CD4-positive, alpha-beta memory T cell (primary cell): ENCODE results near the gene NXPH3. TPM values are rescaled to one million over a fixed set of nuclear protein-coding genes. Genes with fewer than 3 reads are reported as not detected.

ENCODE experiments used
- CTCF ChIA-PET: fragments of 350-600 bp; sonication (Branson Sonifier 250); formaldehyde crosslinking; loops from one replicate; lab custom pipeline; 2021; ENCODE audit warnings: inconsistent platforms; ENCODE audit not compliant: partially characterized antibody; lab: Charles Lee
- POLR2A ChIA-PET: fragments of 350-600 bp; sonication (Branson Sonifier 250); formaldehyde crosslinking; loops from one replicate; lab custom pipeline; 2021; ENCODE audit not compliant: partially characterized antibody; lab: Charles Lee
- DNase-seq, 5 donors: peaks; one replicate each; pipeline versions ENCODE4 v3.0.0 to v3.0.0-alpha.2; 2020 to 2022; ENCODE audit warnings: mixed read lengths in 1 of 5
- H3K27ac ChIP-seq: one replicate; pipeline ENCODE4 v1.7.0; 2013; ENCODE audit warnings: low read depth, low read length
- H3K27me3 ChIP-seq: 2 replicates; pipeline ENCODE4 v1.7.0; 2013; ENCODE audit warnings: mild to moderate bottlenecking, low read length, moderate library complexity; ENCODE audit not compliant: insufficient read depth
- H3K36me3 ChIP-seq: 2 replicates; pipeline ENCODE4 v1.7.0; 2013; ENCODE audit warnings: mild to moderate bottlenecking, low read length, moderate library complexity; ENCODE audit not compliant: insufficient read depth
- H3K4me1 ChIP-seq: 2 replicates; pipeline ENCODE4 v1.7.0; 2013; ENCODE audit warnings: mild to moderate bottlenecking, low read length, moderate library complexity; ENCODE audit not compliant: insufficient read depth
- H3K4me3 ChIP-seq, 2 donors: one replicate each; pipeline ENCODE4 v1.7.0; 2013; ENCODE audit warnings: low read length in 2 of 2, mild to moderate bottlenecking in 1 of 2
- H3K9me3 ChIP-seq, 2 donors: one replicate each; pipeline ENCODE4 v1.7.0; 2013; ENCODE audit warnings: low read length in 2 of 2, control low read depth in 1 of 2; ENCODE audit not compliant: control insufficient read depth in 1 of 2
- H3K27ac Mint-ChIP-seq, 7 donors: one replicate each; pipeline ENCODE4 v1.8.0; 2020 to 2021; ENCODE audit warnings: mixed read lengths in 7 of 7, mild to moderate bottlenecking in 6 of 7, inconsistent platforms in 3 of 7, moderate library complexity in 3 of 7
- H3K27me3 Mint-ChIP-seq, 2 donors: one replicate each; pipeline ENCODE4 v1.8.0; 2020 to 2021; ENCODE audit warnings: mixed read lengths in 2 of 2
- H3K36me3 Mint-ChIP-seq, 2 donors: one replicate each; pipeline ENCODE4 v1.8.0; 2020 to 2021; ENCODE audit warnings: mixed read lengths in 2 of 2, inconsistent platforms in 1 of 2, mild to moderate bottlenecking in 1 of 2
- H3K4me1 Mint-ChIP-seq, 4 donors: one replicate each; pipeline ENCODE4 v1.8.0; 2020 to 2021; ENCODE audit warnings: mixed read lengths in 4 of 4, mild to moderate bottlenecking in 1 of 4
- H3K4me3 Mint-ChIP-seq, 8 donors: one replicate each; pipeline ENCODE4 v1.8.0; 2020 to 2021; ENCODE audit warnings: mixed read lengths in 8 of 8, mild to moderate bottlenecking in 7 of 8, moderate library complexity in 6 of 8, inconsistent platforms in 3 of 8
- H3K9me3 Mint-ChIP-seq, 8 donors: one replicate each; pipeline ENCODE4 v1.8.0; 2020 to 2021; ENCODE audit warnings: mixed read lengths in 8 of 8, mild to moderate bottlenecking in 5 of 8, inconsistent platforms in 3 of 8, moderate library complexity in 1 of 8
- intact Hi-C: fragments of 100-400 bp; cut with micrococcal nuclease; formaldehyde crosslinking; loops from one replicate; pipeline ENCODE4 v1.15.1; 2023
- polyA plus RNA-seq, 2 donors: library from polyadenylated mRNA; unstranded; fragments of 300-500 nt; fragmentation: Illumina TruSeq; gene quantifications; one replicate each; pipeline ENCODE4 v1.2.3, GENCODE V29; 2021
- total RNA-seq, 2 experiments: library from RNA; stranded (reverse); gene quantifications; one replicate each; pipeline ENCODE4 v1.2.3, GENCODE V29; 2021

NXPH3 gene
- total and polyA plus RNA-seq, 4 experiments from 2014 or later: not detected

DNA sequence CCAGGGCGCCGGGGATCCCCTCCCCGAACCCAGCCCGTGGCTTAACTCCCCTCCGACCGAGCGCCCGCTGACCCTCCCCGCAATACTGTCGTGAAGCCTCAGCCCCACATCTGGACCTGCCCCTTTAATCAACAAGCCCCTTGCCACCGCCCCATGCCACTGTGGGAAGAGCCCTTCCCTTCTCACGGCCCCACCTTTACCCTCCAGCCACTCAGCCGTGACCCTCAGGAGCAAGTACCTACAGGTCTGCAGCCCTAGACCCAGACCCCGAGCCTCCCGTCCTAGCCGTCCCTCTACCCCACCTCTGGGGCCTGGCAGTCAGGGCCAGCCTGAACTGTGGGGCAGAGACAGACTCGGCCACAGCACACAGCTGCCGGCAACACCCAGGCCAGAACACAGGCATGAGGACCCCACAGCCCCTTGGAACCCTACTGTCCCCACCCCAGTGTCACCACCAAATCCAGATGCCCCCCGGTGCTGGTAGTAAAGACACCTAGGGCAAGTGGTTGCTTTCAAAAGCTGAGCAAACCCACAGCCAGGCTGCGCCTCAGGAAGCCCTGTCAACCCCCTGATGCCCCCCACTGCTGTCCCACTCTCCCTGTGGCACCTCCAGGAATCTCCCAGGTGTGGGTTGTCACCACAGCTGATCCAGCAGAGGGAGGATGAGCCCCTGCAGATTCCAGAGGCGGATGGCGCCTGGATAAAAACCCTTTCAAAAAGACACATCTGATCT is 1.4 kb downstream of the NXPH3 start:
- ChIA-PET CTCF (interaction anchor here (0.8 to 11.9 kb wide), 3 partner anchors 99 to 419 kb away, joined by 3 to 219 read pairs (median 3); no protein-coding TSS in a partner anchor), POLR2A (interaction anchor here (1.3 kb wide), 1 partner anchor 131 kb away, joined by 3 read pairs; the partner anchor contains the start of gene SLC35B1)
- no peak for DNase-seq
- Histone ChIP-seq H3K27me3 (peaks cover 18% of the 10 kb centered on the region), H3K9me3 (no peaks in the 10 kb centered on the region), H3K4me3 (no peak overlapping the region), H3K4me1 (peaks cover 17% of the 10 kb centered on the region), H3K36me3 (no peaks in the 10 kb centered on the region), H3K27ac (no peak overlapping the region)
- Mint-ChIP-seq H3K36me3 (no peaks in the 10 kb centered on the region), H3K9me3 (no peaks in the 10 kb centered on the region), H3K4me1 (peaks cover 2 to 14% (median 8%) of the 10 kb centered on the region in 4 donors), H3K4me3 (peak overlapping the region in 6 of 8 donors; percentile 28 to 76 (median 52)), H3K27ac (no peak overlapping the region), H3K27me3 (peaks cover 12 to 32% of the 10 kb centered on the region in 2 donors)
- intact Hi-C loops: no loop called here

DNA sequence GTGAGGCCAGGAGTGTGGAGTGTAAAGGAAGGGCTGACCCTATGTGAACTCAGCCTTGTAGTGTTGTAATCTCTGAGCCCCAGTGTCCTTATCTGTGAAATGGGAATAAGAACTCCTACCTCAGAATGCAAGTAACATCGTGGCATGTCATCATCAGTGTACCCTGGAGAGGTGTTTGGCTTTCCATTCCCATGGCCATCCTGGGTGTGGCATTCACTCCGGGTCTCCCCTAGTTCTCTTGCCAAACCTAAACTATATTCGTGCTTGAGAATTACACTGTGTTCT is 1.9 kb downstream of the NXPH3 start:
- peak overlapping the region in 4 of 8 donors; percentile 13 to 76 (median 44) for H3K4me3 Mint-ChIP-seq
- Histone ChIP-seq H3K27me3 (peaks cover 18% of the 10 kb centered on the region), H3K4me1 (peaks cover 17% of the 10 kb centered on the region), H3K4me3 (no peak overlapping the region), H3K9me3 (no peaks in the 10 kb centered on the region), H3K27ac (no peak overlapping the region), H3K36me3 (no peaks in the 10 kb centered on the region)
- ChIA-PET POLR2A (no interaction called here), CTCF (interaction anchor here (11.9 kb wide), 1 partner anchor 121 kb away, joined by 219 read pairs; no protein-coding TSS in a partner anchor)
- no peaks in the 10 kb centered on the region for H3K36me3 Mint-ChIP-seq
- H3K4me1 Mint-ChIP-seq: peaks cover 2 to 14% (median 8%) of the 10 kb centered on the region in 4 donors
- H3K27ac Mint-ChIP-seq: no peak overlapping the region
- intact Hi-C loops: no loop called here
- H3K9me3 Mint-ChIP-seq: no peaks in the 10 kb centered on the region
- DNase-seq: no peak
- H3K27me3 Mint-ChIP-seq: peaks cover 12 to 32% of the 10 kb centered on the region in 2 donors

DNA sequence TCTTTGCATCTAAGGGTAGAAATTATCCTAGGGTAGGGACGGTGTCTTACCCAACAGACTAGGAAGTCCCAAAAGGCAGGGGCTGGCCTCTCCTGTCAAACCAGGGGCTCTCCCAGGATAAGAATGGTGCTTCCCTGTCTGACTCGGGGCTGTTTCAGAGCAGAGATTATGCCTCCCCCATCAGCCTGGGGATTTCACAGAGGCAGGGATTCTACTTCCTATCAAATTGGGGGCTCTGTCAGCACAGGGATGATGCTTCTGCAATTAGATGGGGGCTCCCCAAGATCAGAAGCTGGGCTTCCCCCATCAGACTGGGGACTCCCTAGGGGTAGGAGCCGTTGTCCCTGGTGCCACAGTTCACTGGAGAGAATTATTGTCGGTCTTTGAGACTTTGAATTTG is 2.3 kb downstream of the NXPH3 start:
- Histone ChIP-seq H3K36me3 (no peaks in the 10 kb centered on the region), H3K4me1 (peaks cover 17% of the 10 kb centered on the region), H3K27me3 (peaks cover 18% of the 10 kb centered on the region), H3K27ac (no peak overlapping the region), H3K9me3 (no peaks in the 10 kb centered on the region), H3K4me3 (no peak overlapping the region)
- intact Hi-C loops: no loop called here
- no peaks in the 10 kb centered on the region for H3K36me3 Mint-ChIP-seq
- no peak overlapping the region for H3K27ac Mint-ChIP-seq
- peaks cover 12 to 32% of the 10 kb centered on the region in 2 donors for H3K27me3 Mint-ChIP-seq
- no peak for DNase-seq
- H3K4me1 Mint-ChIP-seq: peaks cover 2 to 14% (median 8%) of the 10 kb centered on the region in 4 donors
- CTCF ChIA-PET: interaction anchor here (11.9 kb wide), 1 partner anchor 121 kb away, joined by 219 read pairs; no protein-coding TSS in a partner anchor
- H3K9me3 Mint-ChIP-seq: no peaks in the 10 kb centered on the region
- peak overlapping the region in 2 of 8 donors; percentile 34 to 76 for H3K4me3 Mint-ChIP-seq
- POLR2A ChIA-PET: no interaction called here

DNA sequence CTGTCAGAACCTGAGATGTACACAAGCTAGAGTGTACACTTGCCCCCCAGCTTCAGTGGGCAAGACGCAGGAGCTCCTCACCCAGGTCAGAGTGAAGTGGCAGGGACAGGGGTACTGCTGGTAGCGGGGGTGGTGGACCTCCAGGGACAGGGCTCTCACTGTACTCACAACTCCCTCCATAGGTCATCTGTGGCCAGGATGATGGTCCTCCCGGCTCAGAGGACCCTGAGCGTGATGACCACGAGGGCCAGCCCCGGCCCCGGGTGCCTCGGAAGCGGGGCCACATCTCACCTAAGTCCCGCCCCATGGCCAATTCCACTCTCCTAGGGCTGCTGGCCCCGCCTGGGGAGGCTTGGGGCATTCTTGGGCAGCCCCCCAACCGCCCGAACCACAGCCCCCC is 2.7 kb downstream of the NXPH3 start:
- H3K4me3 Mint-ChIP-seq: no peak overlapping the region
- no peaks in the 10 kb centered on the region for H3K9me3 ChIP-seq
- H3K27me3 ChIP-seq: peaks cover 18% of the 10 kb centered on the region
- CTCF ChIA-PET: interaction anchor here (0.9 to 11.9 kb wide), 2 partner anchors 120 to 273 kb away, joined by 3 to 219 read pairs; no protein-coding TSS in a partner anchor
- intact Hi-C loops: no loop called here
- no peak for DNase-seq
- no peak overlapping the region for H3K27ac ChIP-seq
- no peak overlapping the region for H3K27ac Mint-ChIP-seq
- no peak overlapping the region for H3K4me3 ChIP-seq
- H3K36me3 Mint-ChIP-seq: no peaks in the 10 kb centered on the region
- H3K9me3 Mint-ChIP-seq: no peaks in the 10 kb centered on the region
- peaks cover 2 to 14% (median 8%) of the 10 kb centered on the region in 4 donors for H3K4me1 Mint-ChIP-seq
- peaks cover 11 to 28% of the 10 kb centered on the region in 2 donors for H3K27me3 Mint-ChIP-seq
- peaks cover 17% of the 10 kb centered on the region for H3K4me1 ChIP-seq
- POLR2A ChIA-PET: no interaction called here
- no peaks in the 10 kb centered on the region for H3K36me3 ChIP-seq

DNA sequence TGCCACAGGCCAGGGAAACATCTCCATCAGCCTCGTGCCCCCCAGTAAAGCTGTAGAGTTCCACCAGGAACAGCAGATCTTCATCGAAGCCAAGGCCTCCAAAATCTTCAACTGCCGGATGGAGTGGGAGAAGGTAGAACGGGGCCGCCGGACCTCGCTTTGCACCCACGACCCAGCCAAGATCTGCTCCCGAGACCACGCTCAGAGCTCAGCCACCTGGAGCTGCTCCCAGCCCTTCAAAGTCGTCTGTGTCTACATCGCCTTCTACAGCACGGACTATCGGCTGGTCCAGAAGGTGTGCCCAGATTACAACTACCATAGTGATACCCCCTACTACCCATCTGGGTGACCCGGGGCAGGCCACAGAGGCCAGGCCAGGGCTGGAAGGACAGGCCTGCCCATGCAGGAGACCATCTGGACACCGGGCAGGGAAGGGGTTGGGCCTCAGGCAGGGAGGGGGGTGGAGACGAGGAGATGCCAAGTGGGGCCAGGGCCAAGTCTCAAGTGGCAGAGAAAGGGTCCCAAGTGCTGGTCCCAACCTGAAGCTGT is 3.4 kb downstream of the NXPH3 start:
- POLR2A ChIA-PET: no interaction called here
- H3K4me3 ChIP-seq: no peak overlapping the region

DNA sequence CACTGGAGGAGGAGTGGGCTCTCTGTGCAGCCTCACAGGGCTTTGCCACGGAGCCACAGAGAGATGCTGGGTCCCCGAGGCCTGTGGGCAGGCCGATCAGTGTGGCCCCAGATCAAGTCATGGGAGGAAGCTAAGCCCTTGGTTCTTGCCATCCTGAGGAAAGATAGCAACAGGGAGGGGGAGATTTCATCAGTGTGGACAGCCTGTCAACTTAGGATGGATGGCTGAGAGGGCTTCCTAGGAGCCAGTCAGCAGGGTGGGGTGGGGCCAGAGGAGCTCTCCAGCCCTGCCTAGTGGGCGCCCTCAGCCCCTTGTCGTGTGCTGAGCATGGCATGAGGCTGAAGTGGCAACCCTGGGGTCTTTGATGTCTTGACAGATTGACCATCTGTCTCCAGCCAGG is 3.9 kb downstream of the NXPH3 start:
- intact Hi-C loops: no loop called here
- Mint-ChIP-seq H3K4me3 (no peak overlapping the region), H3K9me3 (no peaks in the 10 kb centered on the region), H3K27me3 (peaks cover 7 to 19% of the 10 kb centered on the region in 2 donors), H3K27ac (no peak overlapping the region), H3K36me3 (peaks cover 0 to 3% of the 10 kb centered on the region in 2 donors), H3K4me1 (peaks cover 2 to 14% (median 8%) of the 10 kb centered on the region in 4 donors)
- POLR2A ChIA-PET: no interaction called here
- Histone ChIP-seq H3K27me3 (peaks cover 17% of the 10 kb centered on the region), H3K4me1 (peaks cover 17% of the 10 kb centered on the region), H3K27ac (no peak overlapping the region), H3K36me3 (no peaks in the 10 kb centered on the region), H3K4me3 (no peak overlapping the region), H3K9me3 (no peaks in the 10 kb centered on the region)
- no peak for DNase-seq
- CTCF ChIA-PET: interaction anchor here (1.5 to 11.9 kb wide), 3 partner anchors 9 to 119 kb away, joined by 4 to 219 read pairs (median 7); no protein-coding TSS in a partner anchor

More for the DNA sequence above, 3.4 kb downstream of the NXPH3 start:
- peaks cover 0 to 3% of the 10 kb centered on the region in 2 donors for H3K36me3 Mint-ChIP-seq
- H3K4me3 Mint-ChIP-seq: no peak overlapping the region
- intact Hi-C loops: no loop called here
- CTCF ChIA-PET: interaction anchor here (0.9 to 11.9 kb wide), 4 partner anchors 9 to 272 kb away, joined by 3 to 219 read pairs (median 6); no protein-coding TSS in a partner anchor
- Histone ChIP-seq H3K27me3 (peaks cover 18% of the 10 kb centered on the region), H3K27ac (no peak overlapping the region), H3K36me3 (no peaks in the 10 kb centered on the region), H3K4me1 (peaks cover 17% of the 10 kb centered on the region), H3K9me3 (no peaks in the 10 kb centered on the region)
- peaks cover 2 to 14% (median 8%) of the 10 kb centered on the region in 4 donors for H3K4me1 Mint-ChIP-seq
- no peaks in the 10 kb centered on the region for H3K9me3 Mint-ChIP-seq
- DNase-seq: no peak
- no peak overlapping the region for H3K27ac Mint-ChIP-seq
- peaks cover 7 to 22% of the 10 kb centered on the region in 2 donors for H3K27me3 Mint-ChIP-seq

DNA sequence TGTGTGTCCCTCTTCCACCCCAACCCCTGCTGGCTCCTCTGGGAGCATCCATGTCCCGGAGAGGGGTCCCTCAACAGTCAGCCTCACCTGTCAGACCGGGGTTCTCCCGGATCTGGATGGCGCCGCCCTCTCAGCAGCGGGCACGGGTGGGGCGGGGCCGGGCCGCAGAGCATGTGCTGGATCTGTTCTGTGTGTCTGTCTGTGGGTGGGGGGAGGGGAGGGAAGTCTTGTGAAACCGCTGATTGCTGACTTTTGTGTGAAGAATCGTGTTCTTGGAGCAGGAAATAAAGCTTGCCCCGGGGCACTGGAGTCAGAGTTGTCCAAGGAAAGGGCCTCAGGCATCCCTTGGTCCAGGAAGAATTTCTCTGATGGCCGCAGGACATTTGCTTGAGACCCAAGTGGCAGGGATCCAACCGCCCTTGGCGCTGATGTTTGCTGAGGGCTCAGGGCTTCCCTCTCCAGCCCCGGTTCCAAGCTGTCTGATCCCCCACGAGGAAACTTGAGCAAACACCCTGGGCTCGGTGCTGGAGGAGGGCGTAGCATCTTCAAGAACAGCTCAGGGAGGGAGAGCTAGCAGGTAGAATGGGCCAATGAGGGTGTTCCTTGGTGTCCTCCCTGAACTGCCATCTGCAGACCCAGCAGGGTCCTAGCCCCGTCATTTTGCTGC is 4.5 kb downstream of the NXPH3 start:
- Mint-ChIP-seq H3K4me3 (no peak overlapping the region), H3K36me3 (peaks cover 0 to 3% of the 10 kb centered on the region in 2 donors), H3K27ac (no peak overlapping the region), H3K4me1 (peaks cover 2 to 14% (median 8%) of the 10 kb centered on the region in 4 donors), H3K27me3 (peaks cover 7 to 19% of the 10 kb centered on the region in 2 donors), H3K9me3 (no peaks in the 10 kb centered on the region)
- Histone ChIP-seq H3K27me3 (peaks cover 11% of the 10 kb centered on the region), H3K4me1 (peaks cover 16% of the 10 kb centered on the region), H3K9me3 (no peaks in the 10 kb centered on the region), H3K4me3 (no peak overlapping the region), H3K36me3 (no peaks in the 10 kb centered on the region), H3K27ac (no peak overlapping the region)
- POLR2A ChIA-PET: no interaction called here
- CTCF ChIA-PET: interaction anchor here (0.7 to 11.9 kb wide), 4 partner anchors 10 to 118 kb away, joined by 4 to 219 read pairs (median 6); no protein-coding TSS in a partner anchor
- DNase-seq: no peak
- intact Hi-C loops: no loop called here
